Measurements from ENCODE around the gene GLIS1. TPM values are rescaled to one million over a fixed set of nuclear protein-coding genes. Genes with fewer than 3 reads are reported as not detected.

Gene GLIS1
- total and polyA plus RNA-seq, 10 of the 15 experiments (the other 5 are each of a cell fraction or from before 2014, with no cell fraction given), result not detected

DNA sequence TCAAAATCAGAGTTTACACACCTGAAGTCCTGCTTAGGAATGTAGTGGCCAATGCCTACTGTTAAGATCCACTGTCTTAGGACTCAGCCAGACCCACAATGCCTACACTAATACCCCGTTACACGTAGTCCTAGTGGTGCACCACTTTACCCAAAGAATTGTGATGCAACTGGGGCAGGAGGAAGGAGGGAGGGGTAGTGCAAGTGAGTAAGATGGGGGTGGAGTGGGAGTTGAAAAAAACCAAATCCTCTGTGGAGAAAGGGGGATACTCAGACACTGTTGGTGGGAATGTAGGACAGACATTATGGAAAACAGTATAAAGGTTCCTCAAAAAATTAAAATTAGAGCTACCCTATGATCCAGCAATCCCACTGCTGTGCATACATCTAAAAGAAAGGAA, 19.5 kb downstream of the GLIS1 start:
- Histone ChIP-seq H4K20me1 (ENCODE audit: control insufficient read depth, insufficient read depth) (no peaks in the 10 kb centered on the region), H2AFZ (ENCODE audit: control insufficient read depth, low read depth, low read length) (no peak overlapping the region), H3K36me3 (ENCODE audit: control insufficient read depth in 2 of 2, insufficient read depth in 2 of 2, low read length in 1 of 2) (no peaks in the 10 kb centered on the region), H3K9ac (ENCODE audit: control insufficient read depth, insufficient read depth, low read length) (no peak overlapping the region), H3K27me3 (replicated peaks in 1 of 2; ENCODE audit: control insufficient read depth in 2 of 2, insufficient read depth in 2 of 2, low read length in 1 of 2) (no peaks in the 10 kb centered on the region; a peak in 1 of 4 replicates), H3K79me2 (ENCODE audit: control insufficient read depth, insufficient read depth, low read length) (no peaks in the 10 kb centered on the region), H3K4me3 (no peak overlapping the region), H3K27ac (ENCODE audit: control insufficient read depth, insufficient read depth) (no peak overlapping the region), H3K4me1 (ENCODE audit: control insufficient read depth, insufficient read depth, low read length) (no peaks in the 10 kb centered on the region), H3K9me3 (replicated peaks; ENCODE audit: control insufficient read depth, insufficient read depth, low read length) (no peaks in the 10 kb centered on the region), H3K4me2 (ENCODE audit: control insufficient read depth, insufficient read depth) (no peak overlapping the region)
- in situ Hi-C loops (cut with MboI) (no loop called here), intact Hi-C loops (cut with micrococcal nuclease; ENCODE audit: unreplicated experiment) (no loop called here)
- SMC1A ChIA-PET (ENCODE audit: uncharacterized antibody, unreplicated experiment), result no interaction called here
- RAD21 ChIA-PET (ENCODE audit: unreplicated experiment), result no interaction called here
- ATAC-seq, result no peak
- DNase-seq (ENCODE audit: low read depth, low spot score), result no peak
- POLR2A ChIA-PET, result no interaction called here
- no peak for FAIRE-seq
- no TSS peak for BruUV-seq (replicated peaks)
- CTCF ChIA-PET, result no interaction called here
- TF ChIP-seq CREM (IDR thresholded peaks at IDR 0.05; ENCODE audit: low read depth) (no peak), CEBPB (IDR thresholded peaks at IDR 0.05; ENCODE audit: borderline replicate concordance in 1 of 2, low read depth in 2 of 2, low read length in 2 of 2) (no peak)
- WGBS (ENCODE audit: insufficient coverage, insufficient replicate concordance, low lambda C conversion rate, missing lambda C conversion rate), result 82% methylated on average over 2 of the region's 2 CpGs

DNA sequence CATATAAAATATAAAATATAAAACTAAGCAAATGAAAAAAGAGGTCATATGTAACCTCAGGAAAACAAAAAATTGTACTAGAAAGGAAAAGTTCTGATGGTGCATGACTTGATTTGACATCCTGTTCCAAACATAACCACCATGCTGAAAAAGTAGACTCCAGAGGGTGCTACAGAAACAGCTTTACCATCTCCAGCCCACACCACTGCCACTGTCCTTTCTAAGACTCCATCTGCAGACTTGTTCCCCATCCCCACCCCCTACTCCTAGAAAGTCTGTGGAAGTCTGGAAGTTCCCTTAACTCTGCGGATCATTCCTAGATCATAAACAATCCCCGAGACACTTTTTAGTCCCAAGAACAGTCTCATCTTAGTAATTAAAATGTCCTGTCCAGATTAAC, 20.5 kb downstream of the GLIS1 start:
- Histone ChIP-seq H3K4me1 (ENCODE audit: control insufficient read depth, insufficient read depth, low read length) (no peaks in the 10 kb centered on the region), H3K27ac (ENCODE audit: control insufficient read depth, insufficient read depth) (no peak overlapping the region), H3K79me2 (ENCODE audit: control insufficient read depth, insufficient read depth, low read length) (no peaks in the 10 kb centered on the region), H3K9ac (ENCODE audit: control insufficient read depth, insufficient read depth, low read length) (no peak overlapping the region), H3K36me3 (ENCODE audit: control insufficient read depth in 2 of 2, insufficient read depth in 2 of 2, low read length in 1 of 2) (no peaks in the 10 kb centered on the region), H3K9me3 (replicated peaks; ENCODE audit: control insufficient read depth, insufficient read depth, low read length) (no peaks in the 10 kb centered on the region), H4K20me1 (ENCODE audit: control insufficient read depth, insufficient read depth) (no peaks in the 10 kb centered on the region), H2AFZ (ENCODE audit: control insufficient read depth, low read depth, low read length) (no peak overlapping the region), H3K4me2 (ENCODE audit: control insufficient read depth, insufficient read depth) (no peak overlapping the region), H3K27me3 (replicated peaks in 1 of 2; ENCODE audit: control insufficient read depth in 2 of 2, insufficient read depth in 2 of 2, low read length in 1 of 2) (no peaks in the 10 kb centered on the region; a peak in 1 of 4 replicates), H3K4me3 (no peak overlapping the region)
- 50% methylated on average over 2 of the region's 2 CpGs for WGBS (ENCODE audit: insufficient coverage, insufficient replicate concordance, low lambda C conversion rate, missing lambda C conversion rate)
- ATAC-seq (no peak), FAIRE-seq (no peak), DNase-seq (ENCODE audit: low read depth, low spot score) (no peak)
- no TSS peak for BruUV-seq (replicated peaks)
- SMC1A ChIA-PET (ENCODE audit: uncharacterized antibody, unreplicated experiment), result no interaction called here
- RAD21 ChIA-PET (ENCODE audit: unreplicated experiment), result no interaction called here
- TF ChIP-seq, protein P1, sequence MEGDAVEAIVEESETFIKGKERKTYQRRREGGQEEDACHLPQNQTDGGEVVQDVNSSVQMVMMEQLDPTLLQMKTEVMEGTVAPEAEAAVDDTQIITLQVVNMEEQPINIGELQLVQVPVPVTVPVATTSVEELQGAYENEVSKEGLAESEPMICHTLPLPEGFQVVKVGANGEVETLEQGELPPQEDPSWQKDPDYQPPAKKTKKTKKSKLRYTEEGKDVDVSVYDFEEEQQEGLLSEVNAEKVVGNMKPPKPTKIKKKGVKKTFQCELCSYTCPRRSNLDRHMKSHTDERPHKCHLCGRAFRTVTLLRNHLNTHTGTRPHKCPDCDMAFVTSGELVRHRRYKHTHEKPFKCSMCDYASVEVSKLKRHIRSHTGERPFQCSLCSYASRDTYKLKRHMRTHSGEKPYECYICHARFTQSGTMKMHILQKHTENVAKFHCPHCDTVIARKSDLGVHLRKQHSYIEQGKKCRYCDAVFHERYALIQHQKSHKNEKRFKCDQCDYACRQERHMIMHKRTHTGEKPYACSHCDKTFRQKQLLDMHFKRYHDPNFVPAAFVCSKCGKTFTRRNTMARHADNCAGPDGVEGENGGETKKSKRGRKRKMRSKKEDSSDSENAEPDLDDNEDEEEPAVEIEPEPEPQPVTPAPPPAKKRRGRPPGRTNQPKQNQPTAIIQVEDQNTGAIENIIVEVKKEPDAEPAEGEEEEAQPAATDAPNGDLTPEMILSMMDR (IDR thresholded peaks at IDR 0.05 in 2 of 3, conservative IDR thresholded peaks at IDR 0.05 in 1 of 3; ENCODE audit: control insufficient read depth in 2 of 3, extremely low read depth in 1 of 3, insufficient read depth in 1 of 3, low read depth in 3 of 3, low read length in 3 of 3), result peak in 1 of 3 experiments; percentile 15; a peak in 1 of 6 replicates
- TF ChIP-seq SREBF1 (IDR thresholded peaks at IDR 0.05; ENCODE audit: low read length), result no peak
- POLR2A ChIA-PET, result no interaction called here
- in situ Hi-C loops (cut with MboI) (no loop called here), intact Hi-C loops (cut with micrococcal nuclease; ENCODE audit: unreplicated experiment) (no loop called here)
- CTCF ChIA-PET, result no interaction called here

Data from GM12878 (cell line).